AG09309 (cell line): ENCODE results near the gene SIPA1.
"Not testable (repeated sequence)": the region's sequence is repeated elsewhere in the genome, so short reads cannot be mapped to it uniquely, and the experiment has no call there.

Source experiments
- DNase-seq: peaks from one replicate; pipeline ENCODE4 v3.0.0-alpha.2; 2010; ENCODE audit warnings: low read depth
- H3K4me3 ChIP-seq: 2 replicates; pipeline ENCODE4 v1.5.1; 2011; ENCODE audit warnings: mild to moderate bottlenecking, low read depth, low read length, moderate library complexity; ENCODE audit not compliant: control insufficient read depth
- TF ChIP-seq, protein P1 (sequence below): IDR thresholded peaks from 2 replicates; pipeline ENCODE4 v1.5.1; 2011; ENCODE audit warnings: mild to moderate bottlenecking, low read depth, low read length, inconsistent platforms; ENCODE audit not compliant: insufficient read depth, control insufficient read depth; ENCODE audit errors: missing control alignments

Gene SIPA1

DNA sequence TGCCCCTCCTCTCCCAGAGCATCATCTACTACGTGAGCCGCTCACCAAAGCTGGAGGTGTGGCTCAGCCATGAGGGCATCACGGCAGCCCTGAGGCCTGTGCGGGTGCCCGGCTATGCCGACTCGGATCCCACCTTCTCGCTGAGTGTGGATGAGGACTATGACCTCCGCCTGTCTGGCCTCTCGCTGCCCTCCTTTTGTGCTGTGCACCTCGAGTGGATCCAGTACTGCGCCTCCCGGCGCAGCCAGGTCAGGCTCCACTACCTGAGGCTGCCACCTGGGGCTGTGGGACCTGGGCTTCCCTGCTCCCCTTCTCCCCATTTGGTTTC lies 3.8 kb upstream of the SIPA1 start:
- H3K4me3 ChIP-seq = no peak overlapping the region
- TF ChIP-seq, protein P1, sequence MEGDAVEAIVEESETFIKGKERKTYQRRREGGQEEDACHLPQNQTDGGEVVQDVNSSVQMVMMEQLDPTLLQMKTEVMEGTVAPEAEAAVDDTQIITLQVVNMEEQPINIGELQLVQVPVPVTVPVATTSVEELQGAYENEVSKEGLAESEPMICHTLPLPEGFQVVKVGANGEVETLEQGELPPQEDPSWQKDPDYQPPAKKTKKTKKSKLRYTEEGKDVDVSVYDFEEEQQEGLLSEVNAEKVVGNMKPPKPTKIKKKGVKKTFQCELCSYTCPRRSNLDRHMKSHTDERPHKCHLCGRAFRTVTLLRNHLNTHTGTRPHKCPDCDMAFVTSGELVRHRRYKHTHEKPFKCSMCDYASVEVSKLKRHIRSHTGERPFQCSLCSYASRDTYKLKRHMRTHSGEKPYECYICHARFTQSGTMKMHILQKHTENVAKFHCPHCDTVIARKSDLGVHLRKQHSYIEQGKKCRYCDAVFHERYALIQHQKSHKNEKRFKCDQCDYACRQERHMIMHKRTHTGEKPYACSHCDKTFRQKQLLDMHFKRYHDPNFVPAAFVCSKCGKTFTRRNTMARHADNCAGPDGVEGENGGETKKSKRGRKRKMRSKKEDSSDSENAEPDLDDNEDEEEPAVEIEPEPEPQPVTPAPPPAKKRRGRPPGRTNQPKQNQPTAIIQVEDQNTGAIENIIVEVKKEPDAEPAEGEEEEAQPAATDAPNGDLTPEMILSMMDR = no peak
- no peak for DNase-seq

DNA sequence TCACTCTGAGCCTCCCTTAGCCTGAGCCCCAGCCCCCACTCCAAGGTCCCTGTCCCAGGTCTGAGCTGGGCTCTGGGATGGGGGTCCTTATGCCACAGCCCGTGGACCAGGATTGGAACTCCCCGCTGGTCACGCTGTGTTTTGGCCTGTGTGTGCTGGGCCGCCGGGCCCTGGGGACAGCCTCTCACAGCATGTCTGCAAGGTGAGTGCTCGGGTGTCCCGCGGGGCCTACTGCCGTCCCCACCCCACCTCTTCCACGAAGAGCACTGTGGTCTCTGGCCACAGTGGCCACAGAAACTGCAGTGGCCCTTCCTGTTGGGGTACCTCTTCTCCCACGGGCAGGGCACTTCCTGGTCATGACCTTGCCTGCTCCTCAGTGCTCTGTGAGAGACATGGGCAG lies 3.5 kb upstream of the SIPA1 start:
- no peak for DNase-seq
- H3K4me3 ChIP-seq = no peak overlapping the region
- TF ChIP-seq, protein P1 = no peak

DNA sequence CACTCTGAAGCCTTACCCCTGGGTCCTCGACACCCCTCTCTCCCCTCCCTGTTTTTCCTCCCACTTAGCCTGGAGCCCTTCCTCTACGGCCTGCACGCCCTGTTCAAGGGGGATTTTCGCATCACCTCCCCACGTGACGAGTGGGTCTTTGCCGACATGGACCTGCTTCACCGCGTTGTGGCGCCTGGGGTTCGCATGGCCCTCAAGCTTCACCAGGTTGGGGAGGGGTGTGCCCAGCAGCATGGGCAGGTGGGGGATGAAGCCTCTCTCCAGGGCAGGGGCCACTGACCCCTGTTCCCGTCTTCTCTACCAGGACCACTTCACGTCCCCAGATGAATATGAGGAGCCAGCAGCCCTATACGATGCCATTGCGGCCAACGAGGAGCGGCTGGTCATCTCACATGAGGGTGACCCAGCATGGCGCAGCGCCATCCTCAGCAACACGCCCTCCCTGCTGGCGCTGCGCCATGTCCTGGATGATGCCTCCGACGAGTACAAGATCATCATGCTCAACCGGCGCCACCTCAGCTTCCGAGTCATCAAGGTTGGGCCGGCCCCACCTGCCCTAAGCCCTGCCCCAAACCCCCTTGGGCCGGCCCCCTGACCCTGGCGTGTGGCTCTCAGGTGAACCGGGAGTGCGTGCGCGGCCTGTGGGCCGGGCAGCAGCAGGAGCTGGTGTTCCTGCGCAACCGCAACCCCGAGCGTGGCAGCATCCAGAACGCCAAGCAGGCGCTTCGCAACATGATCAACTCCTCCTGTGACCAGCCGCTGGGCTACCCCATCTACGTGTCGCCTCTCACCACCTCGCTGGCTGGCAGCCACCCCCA lies 2.8 kb upstream of the SIPA1 start:
- TF ChIP-seq, protein P1 = no peak
- H3K4me3 ChIP-seq = no peak overlapping the region
- no peak for DNase-seq

DNA sequence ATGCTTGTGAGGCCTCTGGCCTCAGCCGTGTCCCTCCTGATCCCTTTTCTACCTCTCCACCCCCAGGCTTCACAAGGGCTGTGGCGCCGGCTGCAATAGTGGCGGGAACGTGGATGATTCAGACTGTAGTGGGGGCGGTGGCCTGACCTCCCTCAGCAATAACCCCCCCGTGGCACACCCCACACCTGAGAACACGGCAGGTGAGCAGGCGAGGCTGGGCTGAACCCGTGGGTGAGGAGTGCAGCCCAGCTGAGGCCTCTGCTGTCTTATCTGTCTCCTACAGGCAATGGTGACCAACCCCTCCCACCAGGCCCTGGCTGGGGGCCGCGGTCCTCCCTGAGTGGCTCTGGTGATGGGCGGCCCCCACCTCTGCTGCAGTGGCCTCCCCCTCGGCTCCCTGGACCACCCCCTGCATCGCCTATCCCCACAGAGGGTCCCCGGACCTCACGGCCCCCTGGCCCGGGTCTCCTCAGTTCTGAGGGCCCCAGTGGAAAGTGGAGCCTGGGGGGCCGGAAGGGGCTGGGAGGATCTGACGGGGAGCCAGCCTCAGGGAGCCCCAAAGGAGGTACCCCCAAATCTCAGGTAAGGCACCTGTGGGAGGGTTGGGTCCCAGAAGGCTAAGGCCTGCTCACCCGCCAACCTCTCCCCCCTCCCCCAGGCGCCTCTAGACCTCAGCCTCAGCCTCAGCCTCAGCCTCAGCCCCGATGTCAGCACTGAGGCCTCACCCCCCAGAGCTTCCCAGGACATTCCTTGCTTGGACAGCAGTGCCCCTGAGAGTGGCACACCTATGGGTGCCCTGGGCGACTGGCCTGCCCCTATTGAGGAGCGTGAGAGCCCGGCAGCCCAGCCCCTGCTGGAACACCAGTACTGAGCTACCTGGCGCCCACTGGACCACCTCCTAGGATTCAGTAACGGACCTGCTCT lies 1.5 kb upstream of the SIPA1 start:
- no peak overlapping the region for H3K4me3 ChIP-seq
- TF ChIP-seq, protein P1 = no peak
- no peak for DNase-seq

DNA sequence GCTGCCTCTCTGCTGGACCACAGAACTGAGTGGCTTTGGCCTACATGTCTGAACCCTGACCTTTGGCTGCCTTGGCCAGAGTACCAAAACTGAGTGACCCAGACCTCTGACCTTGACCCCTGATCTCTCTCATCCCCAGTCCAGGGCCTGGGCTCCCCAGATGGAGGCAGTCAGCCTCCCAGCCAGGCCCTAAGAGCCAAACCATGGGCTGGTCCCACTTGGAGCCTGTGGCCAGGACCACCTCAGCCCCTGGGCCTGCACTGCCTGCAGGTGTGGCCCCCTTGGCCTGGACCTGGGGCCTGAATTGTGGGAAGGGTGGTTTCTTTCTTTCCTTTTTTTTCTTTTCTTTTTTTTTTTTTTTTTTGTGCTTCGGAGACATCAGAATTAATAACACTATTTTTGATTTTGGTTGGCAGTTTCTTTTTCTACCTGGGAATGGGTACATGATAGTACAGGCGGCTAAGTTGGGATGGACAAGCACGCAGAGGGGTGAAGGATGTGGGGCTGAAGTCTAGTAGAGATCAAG lies 806 bp upstream of the SIPA1 start:
- no peak overlapping the region for H3K4me3 ChIP-seq
- DNase-seq = no peak
- TF ChIP-seq, protein P1 = no peak

DNA sequence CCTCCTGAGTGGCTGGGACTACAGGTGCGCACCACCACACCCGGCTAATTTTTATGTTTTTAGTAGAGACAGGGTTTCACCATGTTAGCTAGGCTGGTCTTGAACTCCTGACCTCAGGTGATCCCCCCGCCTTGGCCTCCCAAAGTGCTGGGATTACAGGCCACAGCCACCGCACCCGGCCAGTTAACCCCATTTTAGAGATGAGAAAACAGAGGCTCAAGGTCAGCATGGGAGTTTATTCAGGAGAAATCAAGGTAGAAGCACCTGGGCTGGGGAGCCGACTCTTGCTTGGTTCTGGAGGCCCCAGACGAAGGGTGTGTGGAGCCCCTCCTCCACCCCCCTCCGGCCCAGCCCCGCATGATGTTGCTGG lies 1.3 kb downstream of the SIPA1 start:
- not testable (repeated sequence) for DNase-seq, H3K4me3 ChIP-seq
